A673 (cell line): ENCODE results near the gene EEF2KMT. TPM values are rescaled to one million over a fixed set of nuclear protein-coding genes. Genes with fewer than 3 reads are reported as not detected.
"Not testable (repeated sequence)": the region's sequence is repeated elsewhere in the genome, so short reads cannot be mapped to it uniquely, and the experiment has no call there.

Experiments
- Bru-seq: library from RNA; stranded (reverse); fragments of 400-500 nt; gene quantifications from one replicate; lab custom pipeline; 2021; lab: Mats Ljungman, UMichigan
- BruChase-seq, 2 experiments: library from RNA; stranded (reverse); fragments of 400-500 nt; gene quantifications; one replicate each; lab custom pipeline; 2021; lab: Mats Ljungman, UMichigan
- BruUV-seq: library from RNA; stranded (reverse); fragments of 400-500 nt; replicated peaks from 2 replicates; lab custom pipeline; 2021; lab: Mats Ljungman, UMichigan
- CTCF ChIA-PET: fragments of 300-600 bp; sonication (Branson Sonifier 250); formaldehyde crosslinking; loops from one replicate; lab custom pipeline; 2022; ENCODE audit warnings: antibody characterized with exemption; lab: Charles Lee
- POLR2A ChIA-PET: fragments of 300-600 bp; sonication (Branson Sonifier 250); formaldehyde crosslinking; loops from one replicate; lab custom pipeline; 2022; ENCODE audit warnings: antibody characterized with exemption; ENCODE audit not compliant: low non-redundant PET; lab: Charles Lee
- DNase-seq: peaks from one replicate; pipeline ENCODE4 v3.0.0-alpha.2; 2015; ENCODE audit warnings: low spot score
- H3K27ac ChIP-seq: fragments of 200-600 bp; sonication (generic); 2 replicates; pipeline ENCODE4 v1.5.1; 2016; ENCODE audit warnings: mixed run types, low read depth, mild to moderate bottlenecking, mixed read lengths, antibody characterized with exemption, low read length; ENCODE audit not compliant: poor library complexity, severe bottlenecking
- H3K27me3 ChIP-seq: fragments of 200-600 bp; sonication (generic); replicated peaks from 2 replicates; pipeline ENCODE4 v1.6.1; 2017; ENCODE audit warnings: mixed run types, low read depth, mild to moderate bottlenecking, mixed read lengths, antibody characterized with exemption, low read length; ENCODE audit not compliant: insufficient read depth, poor library complexity
- H3K36me3 ChIP-seq: fragments of 200-600 bp; sonication (generic); 2 replicates; pipeline ENCODE4 v1.6.1; 2016; ENCODE audit warnings: mixed run types, mild to moderate bottlenecking, mixed read lengths, antibody characterized with exemption, low read length; ENCODE audit not compliant: insufficient read depth, poor library complexity, severe bottlenecking
- H3K4me1 ChIP-seq: fragments of 200-600 bp; sonication (generic); 2 replicates; pipeline ENCODE4 v1.6.1; 2017; ENCODE audit warnings: mixed run types, mild to moderate bottlenecking, mixed read lengths, antibody characterized with exemption, low read length; ENCODE audit not compliant: insufficient read depth, poor library complexity, severe bottlenecking
- H3K4me3 ChIP-seq: fragments of 200-600 bp; sonication (generic); 2 replicates; pipeline ENCODE4 v1.5.1; 2016; ENCODE audit warnings: low read depth, mixed run types, mild to moderate bottlenecking, mixed read lengths, low read length; ENCODE audit not compliant: poor library complexity, severe bottlenecking
- H3K9me3 ChIP-seq: fragments of 200-600 bp; sonication (generic); 2 replicates; pipeline ENCODE4 v1.6.1; 2016; ENCODE audit warnings: mixed run types, low read depth, mild to moderate bottlenecking, mixed read lengths, antibody characterized with exemption, low read length; ENCODE audit not compliant: poor library complexity, severe bottlenecking
- EZH2 ChIP-seq: fragments of 200-600 bp; sonication (generic); IDR thresholded peaks from 2 replicates; pipeline ENCODE4 v1.6.1; 2017; ENCODE audit warnings: borderline replicate concordance, low read depth, mild to moderate bottlenecking, mixed read lengths, antibody characterized with exemption, low read length; ENCODE audit not compliant: poor library complexity, severe bottlenecking
- intact Hi-C: fragments of 100-400 bp; cut with micrococcal nuclease; formaldehyde crosslinking; loops from one replicate; pipeline ENCODE4 v1.10.0; 2022; ENCODE audit not compliant: unreplicated experiment
- long read RNA-seq: library from polyadenylated mRNA; stranded (forward); transcript quantifications from one replicate; pipeline ENCODE4 v2.0.0, GENCODE V29; 2022
- total RNA-seq: library from RNA; stranded (reverse); gene quantifications from 2 replicates; pipeline ENCODE4 v1.2.3, GENCODE V29; 2021
- TF ChIP-seq, protein P1 (sequence below): fragments of 300-800, 200-600 bp; sonication (generic); conservative IDR thresholded peaks from 2 replicates; pipeline ENCODE4 v1.5.1; 2017; ENCODE audit warnings: low read depth, mild to moderate bottlenecking, antibody characterized with exemption, low read length, moderate library complexity, mixed read lengths

The EEF2KMT gene
- total RNA-seq (21.4 and 21.8 TPM in 2 replicates), Bru-seq, nascent RNA (percentile 48 among the genes with signal in this experiment), BruChase-seq, experiment 1, labeled RNA remaining after a 2-hour chase (percentile 42 among the genes with signal in this experiment), BruChase-seq, experiment 2, labeled RNA remaining after a 6-hour chase (percentile 47 among the genes with signal in this experiment)
- long read RNA-seq, transcript EEF2KMT-202 (7 exons, 2,268 nt), result minor isoform, 10 of 73 reads
- long read RNA-seq, transcript EEF2KMT-201 (8 exons, 2,390 nt), result major isoform, 25 of 73 reads
- long read RNA-seq, partial matches to known transcripts, result 14 of 73 reads
- long read RNA-seq, other reads (novel, unspliced or antisense), result 22 of 73 reads

DNA sequence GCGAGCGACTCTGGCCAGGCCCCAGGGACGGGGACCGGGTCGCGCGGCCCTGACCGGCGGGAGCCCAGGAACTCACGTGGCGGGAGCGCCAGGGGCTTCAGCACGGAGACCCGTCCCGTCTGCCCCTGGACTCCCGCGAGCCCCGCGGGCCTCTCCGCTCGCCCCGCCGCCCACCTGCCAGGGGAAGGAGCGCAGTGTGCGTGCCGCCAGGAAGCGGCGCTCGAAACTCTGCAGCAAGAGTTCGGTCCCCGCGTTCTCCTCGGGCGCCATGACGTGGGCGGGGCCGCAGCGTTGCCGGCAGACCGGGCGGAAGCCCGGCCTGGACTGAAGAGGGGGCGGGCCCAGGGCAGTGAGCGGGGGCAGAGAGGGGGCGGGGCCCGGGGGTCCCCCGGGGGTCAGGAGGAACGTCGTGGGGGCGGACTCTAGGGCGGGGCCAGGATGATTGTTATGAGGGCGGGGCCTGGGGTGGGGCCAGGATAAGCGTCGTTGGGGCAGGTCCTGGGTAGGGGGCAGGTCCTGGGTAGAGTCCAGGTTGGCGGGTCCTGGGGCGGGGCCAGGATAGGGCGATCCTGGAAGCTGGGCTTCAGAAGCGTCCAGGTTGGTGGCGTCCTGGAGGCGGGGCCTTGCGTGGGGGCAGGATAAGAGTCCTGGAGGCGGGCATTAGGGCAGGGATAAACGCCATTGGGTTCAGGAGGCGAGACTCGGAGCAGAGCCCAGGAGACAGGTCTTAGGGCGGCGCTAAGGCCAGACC, at the start of gene EEF2KMT:
TSS of gene EEF2KMT (minus strand) at position 326 of the 751 bp plus-strand sequence. CDS start at position 270, 56 bp downstream.
- H3K9me3 ChIP-seq, H3K4me1 ChIP-seq, CTCF ChIA-PET, H3K36me3 ChIP-seq, BruUV-seq, H3K27me3 ChIP-seq, POLR2A ChIA-PET: not testable (repeated sequence)
- DNase-seq, result peak; percentile 98
- Histone ChIP-seq H3K27ac (peak within 1 kb of the TSS; percentile 77), H3K4me3 (peak within 1 kb of the TSS; percentile 60)
- intact Hi-C loops, result loop anchor here (10.0 kb wide), 1 partner anchor 253 kb away; the partner anchor contains the start of genes GLYR1 and UBN1

DNA sequence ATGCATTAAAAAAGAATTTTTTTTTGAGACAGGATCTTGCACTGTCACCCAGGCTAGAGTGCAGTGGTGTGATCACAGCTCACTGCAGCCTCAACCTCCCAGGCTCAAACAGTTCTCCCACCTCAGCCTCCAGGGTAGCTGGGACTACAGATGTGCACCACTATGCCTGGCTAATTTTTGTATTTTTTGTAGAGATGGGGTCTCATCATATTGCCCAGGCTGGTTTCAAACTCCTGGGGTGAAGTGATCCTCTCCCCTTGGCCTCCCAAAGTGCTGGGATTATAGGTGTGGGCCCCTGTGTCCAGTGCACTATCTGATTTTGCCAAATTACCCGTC, 47.0 kb upstream of the EEF2KMT start:
- BruUV-seq, CTCF ChIA-PET, H3K4me3 ChIP-seq, H3K9me3 ChIP-seq, DNase-seq, H3K36me3 ChIP-seq, POLR2A ChIA-PET, H3K27ac ChIP-seq, intact Hi-C loops, H3K4me1 ChIP-seq: not testable (repeated sequence)
- peaks cover 35% of the 10 kb centered on the region for H3K27me3 ChIP-seq

DNA sequence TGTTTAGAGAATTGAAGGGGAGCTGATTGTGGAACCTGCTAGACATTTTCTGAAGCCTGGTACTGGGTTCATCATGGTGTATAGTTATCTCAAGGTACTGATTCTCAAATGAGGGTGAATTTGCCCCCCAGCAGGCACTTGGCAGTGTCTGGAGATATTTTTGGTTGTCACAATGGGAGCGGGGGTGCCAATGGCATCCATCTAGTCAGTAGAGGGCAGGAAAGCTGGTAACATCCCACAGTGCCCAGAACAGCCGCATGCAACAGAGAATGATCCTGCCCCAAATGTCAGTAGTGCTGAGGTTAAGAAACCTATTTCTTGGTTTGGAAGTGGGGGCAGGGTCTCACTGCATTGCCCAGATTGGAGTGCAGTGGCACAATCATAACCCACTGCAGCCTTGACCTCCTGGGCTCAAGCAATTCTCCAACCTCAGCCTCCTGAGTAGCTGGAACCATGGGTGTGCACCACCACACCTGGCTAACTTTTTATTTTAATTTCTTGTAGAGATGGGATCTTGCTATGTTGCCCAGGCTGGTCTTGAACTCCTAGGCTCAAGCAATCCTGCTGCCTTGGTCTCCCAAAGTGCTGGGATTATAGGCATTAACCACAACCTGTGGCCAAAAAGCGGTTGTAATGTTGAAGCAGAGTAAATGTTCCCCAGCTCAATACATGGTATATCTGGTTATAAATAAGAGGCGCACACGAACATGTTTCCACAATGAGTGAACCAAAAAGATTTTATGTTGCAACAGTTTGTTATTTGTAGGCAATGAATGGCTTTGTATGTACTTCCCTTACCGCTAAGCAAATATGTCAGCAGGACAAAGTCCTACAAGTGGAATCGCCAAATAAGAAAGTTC, 46.4 kb upstream of the EEF2KMT start:
- no peaks in the 10 kb centered on the region for H3K4me1 ChIP-seq
- ChIA-PET CTCF (no interaction called here), POLR2A (no interaction called here)

GRCh38 chr16:5140151-5140550, 42.6 kb upstream of the EEF2KMT start:
- intact Hi-C loops, H3K4me3 ChIP-seq, H3K36me3 ChIP-seq, H3K9me3 ChIP-seq, POLR2A ChIA-PET, CTCF ChIA-PET, H3K4me1 ChIP-seq, DNase-seq, BruUV-seq, H3K27ac ChIP-seq: not testable (repeated sequence)
- peaks cover 35% of the 10 kb centered on the region for H3K27me3 ChIP-seq

More for the DNA sequence above, 46.4 kb upstream of the EEF2KMT start:
- Histone ChIP-seq H3K27me3 (peaks cover 35% of the 10 kb centered on the region), H3K9me3 (no peaks in the 10 kb centered on the region), H3K27ac (no peak overlapping the region), H3K36me3 (no peaks in the 10 kb centered on the region), H3K4me3 (no peak overlapping the region)
- BruUV-seq, result no TSS peak
- intact Hi-C loops, result no loop called here
- DNase-seq, result no peak
- no peak for TF ChIP-seq EZH2
- TF ChIP-seq, protein P1, sequence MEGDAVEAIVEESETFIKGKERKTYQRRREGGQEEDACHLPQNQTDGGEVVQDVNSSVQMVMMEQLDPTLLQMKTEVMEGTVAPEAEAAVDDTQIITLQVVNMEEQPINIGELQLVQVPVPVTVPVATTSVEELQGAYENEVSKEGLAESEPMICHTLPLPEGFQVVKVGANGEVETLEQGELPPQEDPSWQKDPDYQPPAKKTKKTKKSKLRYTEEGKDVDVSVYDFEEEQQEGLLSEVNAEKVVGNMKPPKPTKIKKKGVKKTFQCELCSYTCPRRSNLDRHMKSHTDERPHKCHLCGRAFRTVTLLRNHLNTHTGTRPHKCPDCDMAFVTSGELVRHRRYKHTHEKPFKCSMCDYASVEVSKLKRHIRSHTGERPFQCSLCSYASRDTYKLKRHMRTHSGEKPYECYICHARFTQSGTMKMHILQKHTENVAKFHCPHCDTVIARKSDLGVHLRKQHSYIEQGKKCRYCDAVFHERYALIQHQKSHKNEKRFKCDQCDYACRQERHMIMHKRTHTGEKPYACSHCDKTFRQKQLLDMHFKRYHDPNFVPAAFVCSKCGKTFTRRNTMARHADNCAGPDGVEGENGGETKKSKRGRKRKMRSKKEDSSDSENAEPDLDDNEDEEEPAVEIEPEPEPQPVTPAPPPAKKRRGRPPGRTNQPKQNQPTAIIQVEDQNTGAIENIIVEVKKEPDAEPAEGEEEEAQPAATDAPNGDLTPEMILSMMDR, result no peak

- H3K27ac ChIP-seq, intact Hi-C loops, POLR2A ChIA-PET, CTCF ChIA-PET, DNase-seq, H3K36me3 ChIP-seq, H3K9me3 ChIP-seq, H3K4me3 ChIP-seq, H3K4me1 ChIP-seq, H3K27me3 ChIP-seq, BruUV-seq: not testable (repeated sequence)
Observed at GRCh38 chr16:5134739-5135452, 37.3 kb upstream of the EEF2KMT start.
